Measurements from ENCODE around the gene RPS15.
"Not testable (repeated sequence)": the region's sequence is repeated elsewhere in the genome, so short reads cannot be mapped to it uniquely, and the experiment has no call there.

GRCh38 chr19:1477056-1477455, 38.9 kb downstream of the RPS15 start:
- not testable (repeated sequence) for TF ChIP-seq CTCF (conservative IDR thresholded peaks at IDR 0.05); ZFX (IDR thresholded peaks at IDR 0.05)
